A673 (cell line): Measurements from ENCODE around the gene FSTL4.

Experiments used
- EZH2 ChIP-seq: fragments of 200-600 bp; sonication (generic); IDR thresholded peaks from 2 replicates; pipeline ENCODE4 v1.6.1; 2017; ENCODE audit warnings: borderline replicate concordance, low read depth, mild to moderate bottlenecking, mixed read lengths, antibody characterized with exemption, low read length; ENCODE audit not compliant: poor library complexity, severe bottlenecking
- TF ChIP-seq, protein P1 (sequence below): fragments of 300-800, 200-600 bp; sonication (generic); conservative IDR thresholded peaks from 2 replicates; pipeline ENCODE4 v1.5.1; 2017; ENCODE audit warnings: low read depth, mild to moderate bottlenecking, antibody characterized with exemption, low read length, moderate library complexity, mixed read lengths

DNA sequence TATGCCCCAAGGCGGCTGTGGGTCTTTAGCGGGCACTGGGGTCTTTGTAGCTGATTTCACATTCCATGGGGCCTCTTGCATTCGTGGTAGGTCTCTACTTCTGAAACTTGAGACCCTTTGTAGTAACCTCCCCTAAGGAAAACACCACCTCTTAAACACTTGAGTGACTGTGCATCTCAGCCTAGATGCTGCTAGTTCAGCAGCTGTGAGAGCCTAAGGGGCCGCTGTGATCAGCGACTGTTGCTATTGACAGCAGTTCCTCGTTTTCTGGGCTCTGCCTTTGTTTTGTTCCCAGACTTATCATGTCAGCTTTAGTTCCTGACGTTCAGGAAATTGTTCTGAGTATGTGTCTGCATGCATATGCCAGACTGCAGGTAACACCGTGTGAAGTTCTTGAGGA is 389.4 kb downstream of the FSTL4 start:
- no peak for TF ChIP-seq EZH2
- TF ChIP-seq, protein P1, sequence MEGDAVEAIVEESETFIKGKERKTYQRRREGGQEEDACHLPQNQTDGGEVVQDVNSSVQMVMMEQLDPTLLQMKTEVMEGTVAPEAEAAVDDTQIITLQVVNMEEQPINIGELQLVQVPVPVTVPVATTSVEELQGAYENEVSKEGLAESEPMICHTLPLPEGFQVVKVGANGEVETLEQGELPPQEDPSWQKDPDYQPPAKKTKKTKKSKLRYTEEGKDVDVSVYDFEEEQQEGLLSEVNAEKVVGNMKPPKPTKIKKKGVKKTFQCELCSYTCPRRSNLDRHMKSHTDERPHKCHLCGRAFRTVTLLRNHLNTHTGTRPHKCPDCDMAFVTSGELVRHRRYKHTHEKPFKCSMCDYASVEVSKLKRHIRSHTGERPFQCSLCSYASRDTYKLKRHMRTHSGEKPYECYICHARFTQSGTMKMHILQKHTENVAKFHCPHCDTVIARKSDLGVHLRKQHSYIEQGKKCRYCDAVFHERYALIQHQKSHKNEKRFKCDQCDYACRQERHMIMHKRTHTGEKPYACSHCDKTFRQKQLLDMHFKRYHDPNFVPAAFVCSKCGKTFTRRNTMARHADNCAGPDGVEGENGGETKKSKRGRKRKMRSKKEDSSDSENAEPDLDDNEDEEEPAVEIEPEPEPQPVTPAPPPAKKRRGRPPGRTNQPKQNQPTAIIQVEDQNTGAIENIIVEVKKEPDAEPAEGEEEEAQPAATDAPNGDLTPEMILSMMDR, result no peak
